ENCODE results near the gene SLC34A2. TPM values are rescaled to one million over a fixed set of nuclear protein-coding genes. Genes with fewer than 3 reads are reported as not detected.

The SLC34A2 gene
- total and polyA plus RNA-seq, 5 donors = 0.11 to 0.89 TPM; not detected in 3

DNA sequence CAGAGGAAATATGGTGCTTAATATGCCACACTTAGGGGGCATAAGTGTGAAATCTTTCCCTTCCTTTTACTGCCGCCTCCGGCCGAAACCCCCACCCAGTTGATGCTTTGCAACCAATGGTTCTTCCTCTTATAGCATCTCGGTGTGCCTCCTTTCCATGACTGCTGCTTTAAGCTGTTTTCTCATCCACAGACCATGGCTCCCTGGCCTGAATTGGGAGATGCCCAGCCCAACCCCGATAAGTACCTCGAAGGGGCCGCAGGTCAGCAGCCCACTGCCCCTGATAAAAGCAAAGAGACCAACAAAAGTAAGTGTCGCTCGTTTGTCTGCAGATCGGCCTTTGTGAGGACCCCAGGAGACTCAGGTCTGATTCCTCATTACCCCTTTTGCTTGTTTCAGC, 6.7 kb downstream of the SLC34A2 start:
- intact Hi-C loops (cut with DNase I) = no loop called here
- Histone ChIP-seq H3K27me3 (ENCODE audit: control insufficient read depth, insufficient read depth) (no peaks in the 10 kb centered on the region), H3K9me3 (ENCODE audit: control insufficient read depth, low read length) (no peaks in the 10 kb centered on the region), H3K4me3 (ENCODE audit: low read length) (no peak overlapping the region), H3K27ac (ENCODE audit: low read length) (no peak overlapping the region), H3K4me1 (ENCODE audit: control insufficient read depth, insufficient read depth, low read length) (no peaks in the 10 kb centered on the region)
- ATAC-seq (no peak), DNase-seq (no peak)
- 83% methylated on average over 10 of the region's 10 CpGs for WGBS

GRCh38 chr4:25663781-25664180, 8.1 kb downstream of the SLC34A2 start:
- H3K27me3 ChIP-seq (ENCODE audit: control insufficient read depth, insufficient read depth) = no peaks in the 10 kb centered on the region
- H3K9me3 ChIP-seq (ENCODE audit: control insufficient read depth, low read length) = no peaks in the 10 kb centered on the region
- H3K4me3 ChIP-seq (ENCODE audit: low read length) = no peak overlapping the region
- DNase-seq = no peak
- H3K4me1 ChIP-seq (ENCODE audit: control insufficient read depth, insufficient read depth, low read length) = no peaks in the 10 kb centered on the region
- WGBS = 28% methylated on average over 8 of the region's 8 CpGs
- intact Hi-C loops (cut with DNase I) = no loop called here
- H3K27ac ChIP-seq (ENCODE audit: low read length) = no peak overlapping the region
- no peak for ATAC-seq

DNA sequence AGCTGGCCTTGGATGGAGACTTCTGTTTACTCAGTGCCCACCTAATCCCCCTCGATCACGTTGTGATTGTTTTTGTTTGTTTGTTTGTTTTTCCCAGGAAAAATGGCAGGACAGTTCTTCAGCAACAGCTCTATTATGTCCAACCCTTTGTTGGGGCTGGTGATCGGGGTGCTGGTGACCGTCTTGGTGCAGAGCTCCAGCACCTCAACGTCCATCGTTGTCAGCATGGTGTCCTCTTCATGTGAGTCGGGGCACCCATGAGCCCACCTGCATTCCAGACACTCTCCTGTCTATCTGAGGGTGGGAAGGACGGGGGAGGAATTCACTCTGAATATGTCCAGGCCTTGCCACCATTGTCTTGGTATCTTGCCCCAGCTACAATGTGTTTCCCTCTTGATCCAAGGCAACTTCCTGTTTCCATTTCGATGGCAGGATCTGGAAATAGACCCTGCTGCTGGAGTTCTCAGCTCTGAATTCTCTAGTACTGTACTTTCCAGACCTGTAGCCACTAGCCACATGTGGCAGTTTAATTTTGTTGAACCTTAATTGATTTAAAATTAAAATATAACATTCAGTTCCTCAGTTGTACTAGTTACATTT, 10.5 kb downstream of the SLC34A2 start:
- DNase-seq = no peak
- intact Hi-C loops (cut with DNase I) = no loop called here

GRCh38 chr4:25667931-25668557, 12.4 kb downstream of the SLC34A2 start:
- H3K27ac ChIP-seq (ENCODE audit: low read length) = no peak overlapping the region
- 83% methylated on average over 15 of the region's 15 CpGs for WGBS
- peak in 1 of 2 donors; percentile 72 for ATAC-seq
- no peak overlapping the region for H3K4me3 ChIP-seq (ENCODE audit: low read length)
- intact Hi-C loops (cut with DNase I) = no loop called here
- no peaks in the 10 kb centered on the region for H3K27me3 ChIP-seq (ENCODE audit: control insufficient read depth, insufficient read depth)
- H3K9me3 ChIP-seq (ENCODE audit: control insufficient read depth, low read length) = no peaks in the 10 kb centered on the region
- no peak for DNase-seq
- no peaks in the 10 kb centered on the region for H3K4me1 ChIP-seq (ENCODE audit: control insufficient read depth, insufficient read depth, low read length)

More for the DNA sequence above, 10.5 kb downstream of the SLC34A2 start:
- 83% methylated on average over 9 of the region's 9 CpGs for WGBS
- Histone ChIP-seq H3K4me1 (ENCODE audit: control insufficient read depth, insufficient read depth, low read length) (no peaks in the 10 kb centered on the region), H3K9me3 (ENCODE audit: control insufficient read depth, low read length) (no peaks in the 10 kb centered on the region), H3K27ac (ENCODE audit: low read length) (no peak overlapping the region), H3K4me3 (ENCODE audit: low read length) (no peak overlapping the region), H3K27me3 (ENCODE audit: control insufficient read depth, insufficient read depth) (no peaks in the 10 kb centered on the region)
- no peak for ATAC-seq

DNA sequence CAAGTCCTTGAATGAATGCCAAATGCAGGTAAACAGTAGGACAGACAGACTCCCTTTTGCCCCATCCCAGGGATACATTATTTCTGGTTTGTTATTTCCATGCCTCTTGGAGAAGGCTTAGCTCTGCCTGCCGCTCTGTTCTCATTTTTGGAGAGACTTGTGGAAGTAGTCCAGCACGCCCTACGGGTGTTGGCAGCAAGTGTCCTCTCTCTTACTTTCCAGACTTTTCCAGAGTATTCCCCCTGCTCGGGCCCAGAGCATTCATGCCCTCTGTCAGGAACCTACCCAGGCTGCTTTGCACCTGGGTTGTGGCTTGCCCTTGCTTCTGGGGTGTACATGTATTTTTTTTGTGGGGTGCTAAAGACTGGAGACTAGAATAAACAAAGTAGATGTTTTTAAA, 15.3 kb downstream of the SLC34A2 start:
- H3K4me1 ChIP-seq (ENCODE audit: control insufficient read depth, insufficient read depth, low read length) = no peaks in the 10 kb centered on the region
- H3K9me3 ChIP-seq (ENCODE audit: control insufficient read depth, low read length) = no peaks in the 10 kb centered on the region
- H3K27ac ChIP-seq (ENCODE audit: low read length) = no peak overlapping the region
- H3K27me3 ChIP-seq (ENCODE audit: control insufficient read depth, insufficient read depth) = no peaks in the 10 kb centered on the region
- no peak overlapping the region for H3K4me3 ChIP-seq (ENCODE audit: low read length)
- no peak for DNase-seq
- 39% methylated on average over 4 of the region's 4 CpGs for WGBS
- intact Hi-C loops (cut with DNase I) = no loop called here
- no peak for ATAC-seq

GRCh38 chr4:25672756-25673155, 17.1 kb downstream of the SLC34A2 start:
- no peak overlapping the region for H3K4me3 ChIP-seq (ENCODE audit: low read length)
- H3K4me1 ChIP-seq (ENCODE audit: control insufficient read depth, insufficient read depth, low read length) = no peaks in the 10 kb centered on the region
- no peaks in the 10 kb centered on the region for H3K27me3 ChIP-seq (ENCODE audit: control insufficient read depth, insufficient read depth)
- DNase-seq (no peak), ATAC-seq (no peak)
- 90% methylated on average over 5 of the region's 5 CpGs for WGBS
- no peak overlapping the region for H3K27ac ChIP-seq (ENCODE audit: low read length)
- H3K9me3 ChIP-seq (ENCODE audit: control insufficient read depth, low read length) = no peaks in the 10 kb centered on the region
- intact Hi-C loops (cut with DNase I) = no loop called here

- intact Hi-C loops (cut with DNase I) = no loop called here
These were observed 18.7 kb downstream of the SLC34A2 start for GRCh38 chr4:25674386-25674785.

GRCh38 chr4:25676221-25676620, 20.6 kb downstream of the SLC34A2 start:
- DNase-seq = no peak
- WGBS = 93% methylated on average over 30 of the region's 30 CpGs
- no peaks in the 10 kb centered on the region for H3K9me3 ChIP-seq (ENCODE audit: control insufficient read depth, low read length)
- H3K4me1 ChIP-seq (ENCODE audit: control insufficient read depth, insufficient read depth, low read length) = no peaks in the 10 kb centered on the region
- intact Hi-C loops (cut with DNase I) = no loop called here
- ATAC-seq = no peak
- H3K27ac ChIP-seq (ENCODE audit: low read length) = no peak overlapping the region
- no peak overlapping the region for H3K4me3 ChIP-seq (ENCODE audit: low read length)
- no peaks in the 10 kb centered on the region for H3K27me3 ChIP-seq (ENCODE audit: control insufficient read depth, insufficient read depth)

More at GRCh38 chr4:25674386-25674785, 18.7 kb downstream of the SLC34A2 start:
- ATAC-seq = no peak
- Histone ChIP-seq H3K9me3 (ENCODE audit: control insufficient read depth, low read length) (no peaks in the 10 kb centered on the region), H3K27me3 (ENCODE audit: control insufficient read depth, insufficient read depth) (no peaks in the 10 kb centered on the region), H3K4me1 (ENCODE audit: control insufficient read depth, insufficient read depth, low read length) (no peaks in the 10 kb centered on the region), H3K4me3 (ENCODE audit: low read length) (no peak overlapping the region), H3K27ac (ENCODE audit: low read length) (no peak overlapping the region)
- WGBS = 87% methylated on average over 10 of the region's 10 CpGs
- DNase-seq = no peak

GRCh38 chr4:25677157-25677556, 21.5 kb downstream of the SLC34A2 start:
- 91% methylated on average over 3 of the region's 3 CpGs for WGBS
- intact Hi-C loops (cut with DNase I) = no loop called here
- Histone ChIP-seq H3K4me3 (ENCODE audit: low read length) (no peak overlapping the region), H3K27me3 (ENCODE audit: control insufficient read depth, insufficient read depth) (no peaks in the 10 kb centered on the region), H3K27ac (ENCODE audit: low read length) (no peak overlapping the region), H3K4me1 (ENCODE audit: control insufficient read depth, insufficient read depth, low read length) (no peaks in the 10 kb centered on the region), H3K9me3 (ENCODE audit: control insufficient read depth, low read length) (no peaks in the 10 kb centered on the region)
- DNase-seq (no peak), ATAC-seq (no peak)

DNA sequence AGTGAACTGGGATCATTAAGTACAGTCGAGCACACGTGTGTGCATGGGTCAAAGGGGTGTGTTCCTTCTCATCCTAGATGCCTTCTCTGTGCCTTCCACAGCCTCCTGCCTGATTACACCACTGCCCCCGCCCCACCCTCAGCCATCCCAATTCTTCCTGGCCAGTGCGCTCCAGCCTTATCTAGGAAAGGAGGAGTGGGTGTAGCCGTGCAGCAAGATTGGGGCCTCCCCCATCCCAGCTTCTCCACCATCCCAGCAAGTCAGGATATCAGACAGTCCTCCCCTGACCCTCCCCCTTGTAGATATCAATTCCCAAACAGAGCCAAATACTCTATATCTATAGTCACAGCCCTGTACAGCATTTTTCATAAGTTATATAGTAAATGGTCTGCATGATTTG, 22.3 kb downstream of the SLC34A2 start:
- intact Hi-C loops (cut with DNase I) = no loop called here
- no peaks in the 10 kb centered on the region for H3K9me3 ChIP-seq (ENCODE audit: control insufficient read depth, low read length)
- H3K27me3 ChIP-seq (ENCODE audit: control insufficient read depth, insufficient read depth) = no peaks in the 10 kb centered on the region
- no peak overlapping the region for H3K4me3 ChIP-seq (ENCODE audit: low read length)
- no peaks in the 10 kb centered on the region for H3K4me1 ChIP-seq (ENCODE audit: control insufficient read depth, insufficient read depth, low read length)
- no peak for DNase-seq
- H3K27ac ChIP-seq (ENCODE audit: low read length) = no peak overlapping the region
- ATAC-seq = no peak
- 68% methylated on average over 5 of the region's 5 CpGs for WGBS

- ATAC-seq (no peak), DNase-seq (no peak)
- H3K27me3 ChIP-seq (ENCODE audit: control insufficient read depth, insufficient read depth) = no peaks in the 10 kb centered on the region
- 88% methylated on average over 7 of the region's 7 CpGs for WGBS
- H3K4me1 ChIP-seq (ENCODE audit: control insufficient read depth, insufficient read depth, low read length) = no peaks in the 10 kb centered on the region
- no peak overlapping the region for H3K4me3 ChIP-seq (ENCODE audit: low read length)
- no peaks in the 10 kb centered on the region for H3K9me3 ChIP-seq (ENCODE audit: control insufficient read depth, low read length)
- no peak overlapping the region for H3K27ac ChIP-seq (ENCODE audit: low read length)
- intact Hi-C loops (cut with DNase I) = no loop called here
These were observed 32.1 kb downstream of the SLC34A2 start for GRCh38 chr4:25687773-25688172.

Data from right cardiac atrium (tissue), 5 donors.